Measurements from ENCODE around the gene ZSWIM4.
"Not testable (repeated sequence)": the region's sequence is repeated elsewhere in the genome, so short reads cannot be mapped to it uniquely, and the experiment has no call there.

The ZSWIM4 gene

DNA sequence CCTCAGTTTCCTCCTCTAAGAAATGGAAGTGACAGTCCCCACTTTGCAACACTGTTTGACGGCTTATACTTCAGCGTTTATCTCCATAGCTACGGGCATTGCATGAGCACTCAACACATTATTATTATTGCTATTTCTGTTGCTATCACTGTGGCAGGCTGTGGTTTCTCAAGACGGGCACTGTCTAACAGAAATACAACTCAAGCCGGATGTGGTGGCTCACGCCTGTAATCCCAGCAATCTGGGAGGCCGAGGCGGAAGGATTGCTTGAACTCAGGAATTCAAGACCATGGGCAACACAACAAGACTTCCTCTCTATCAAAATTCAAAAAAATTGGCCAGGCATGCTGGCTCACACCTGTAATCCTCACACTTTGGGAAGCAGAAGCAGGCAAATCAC lies 4.9 kb upstream of the ZSWIM4 start:
- H3K36me3 ChIP-seq: no peaks in the 10 kb centered on the region
- H3K4me1 ChIP-seq (ENCODE audit: control insufficient read depth in 1 of 2, insufficient read depth in 1 of 2, low read depth in 1 of 2, low read length in 1 of 2): peaks cover 40 to 44% of the 10 kb centered on the region in 2 experiments
- H3K27me3 ChIP-seq: no peaks in the 10 kb centered on the region
- peak overlapping the region; percentile 67 for H3K27ac ChIP-seq
- H3K9me3 ChIP-seq: no peaks in the 10 kb centered on the region
- TF ChIP-seq CTCF (IDR thresholded peaks at IDR 0.05): no peak
- no peak overlapping the region for H3K4me3 ChIP-seq (ENCODE audit: low read depth in 1 of 2, low read length in 1 of 2)

- peaks cover 39 to 43% of the 10 kb centered on the region in 2 experiments for H3K4me1 ChIP-seq (ENCODE audit: control insufficient read depth in 1 of 2, insufficient read depth in 1 of 2, low read depth in 1 of 2, low read length in 1 of 2)
- not testable (repeated sequence) for H3K36me3 ChIP-seq; H3K9me3 ChIP-seq; H3K27me3 ChIP-seq; H3K4me3 ChIP-seq (ENCODE audit: low read depth in 1 of 2, low read length in 1 of 2); H3K27ac ChIP-seq
Observed at GRCh38 chr19:13793317-13793716, 1.9 kb upstream of the ZSWIM4 start.

GRCh38 chr19:13794398-13794756 lies 866 bp upstream of the ZSWIM4 start:
- no peaks in the 10 kb centered on the region for H3K27me3 ChIP-seq
- peaks cover 29 to 33% of the 10 kb centered on the region in 2 experiments for H3K4me1 ChIP-seq (ENCODE audit: control insufficient read depth in 1 of 2, insufficient read depth in 1 of 2, low read depth in 1 of 2, low read length in 1 of 2)
- H3K27ac ChIP-seq: peak overlapping the region; percentile 78
- peak overlapping the region; percentile 71 to 83 for H3K4me3 ChIP-seq (ENCODE audit: low read depth in 1 of 2, low read length in 1 of 2)
- H3K36me3 ChIP-seq: no peaks in the 10 kb centered on the region
- no peak for TF ChIP-seq CTCF (IDR thresholded peaks at IDR 0.05)
- no peaks in the 10 kb centered on the region for H3K9me3 ChIP-seq

GRCh38 chr19:13795595-13796300 lies 505 bp downstream of the ZSWIM4 start:
- no peaks in the 10 kb centered on the region for H3K27me3 ChIP-seq
- no peaks in the 10 kb centered on the region for H3K36me3 ChIP-seq
- H3K9me3 ChIP-seq: no peaks in the 10 kb centered on the region
- TF ChIP-seq CTCF (IDR thresholded peaks at IDR 0.05): no peak
- H3K4me3 ChIP-seq (ENCODE audit: low read depth in 1 of 2, low read length in 1 of 2): peak overlapping the region; percentile 71 to 83
- peaks cover 18 to 20% of the 10 kb centered on the region in 2 experiments for H3K4me1 ChIP-seq (ENCODE audit: control insufficient read depth in 1 of 2, insufficient read depth in 1 of 2, low read depth in 1 of 2, low read length in 1 of 2)
- H3K27ac ChIP-seq: peak overlapping the region; percentile 78

DNA sequence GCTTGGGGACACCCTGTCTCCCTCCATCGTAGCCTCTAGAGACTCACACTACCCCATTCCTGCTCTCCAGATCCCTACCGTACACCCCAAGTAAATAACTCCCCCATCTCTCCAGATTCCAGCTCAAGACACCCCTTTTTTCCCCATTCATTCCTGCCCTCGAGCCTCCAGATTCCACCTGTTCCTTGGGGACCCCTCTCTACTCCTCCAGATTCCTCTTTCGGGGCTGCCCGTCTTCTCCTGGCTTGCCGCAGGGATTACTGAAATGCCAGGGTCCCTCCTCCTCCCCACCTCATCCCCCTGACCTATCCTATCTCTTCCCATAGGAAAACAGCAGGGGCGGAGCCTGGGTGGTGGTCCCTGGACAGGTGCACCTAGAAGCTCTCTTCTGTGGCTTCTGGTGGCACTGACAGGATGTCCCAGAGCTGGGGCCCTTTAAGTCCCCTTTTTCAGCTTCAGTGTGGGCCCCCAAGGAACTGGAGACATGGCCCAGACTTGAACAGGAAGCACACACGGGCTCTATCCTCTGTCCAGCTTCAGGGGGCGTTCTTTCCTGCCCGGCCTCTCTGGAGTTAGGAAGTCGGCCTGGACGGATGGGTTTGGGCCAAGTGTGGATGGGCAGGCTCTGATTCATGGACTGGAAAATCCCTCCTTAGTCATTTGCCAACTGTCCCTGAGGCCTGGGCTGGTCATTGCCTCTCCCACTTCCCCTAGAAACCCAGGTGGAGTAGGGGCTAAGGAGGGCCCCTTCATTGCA lies 1.2 kb downstream of the ZSWIM4 start:
- no peaks in the 10 kb centered on the region for H3K36me3 ChIP-seq
- H3K27me3 ChIP-seq: no peaks in the 10 kb centered on the region
- H3K4me1 ChIP-seq (ENCODE audit: control insufficient read depth in 1 of 2, insufficient read depth in 1 of 2, low read depth in 1 of 2, low read length in 1 of 2): peaks cover 18 to 20% of the 10 kb centered on the region in 2 experiments
- H3K4me3 ChIP-seq (ENCODE audit: low read depth in 1 of 2, low read length in 1 of 2): peak overlapping the region; percentile 71 to 83
- no peak for TF ChIP-seq CTCF (IDR thresholded peaks at IDR 0.05)
- peak overlapping the region; percentile 36 for H3K27ac ChIP-seq
- H3K9me3 ChIP-seq: no peaks in the 10 kb centered on the region

- no peaks in the 10 kb centered on the region for H3K27me3 ChIP-seq
- no peak for TF ChIP-seq CTCF (IDR thresholded peaks at IDR 0.05)
- no peak overlapping the region for H3K4me3 ChIP-seq (ENCODE audit: low read depth in 1 of 2, low read length in 1 of 2)
- H3K27ac ChIP-seq: peak overlapping the region; percentile 36
- H3K4me1 ChIP-seq (ENCODE audit: control insufficient read depth in 1 of 2, insufficient read depth in 1 of 2, low read depth in 1 of 2, low read length in 1 of 2): peaks cover 18 to 20% of the 10 kb centered on the region in 2 experiments
- H3K9me3 ChIP-seq: no peaks in the 10 kb centered on the region
- H3K36me3 ChIP-seq: no peaks in the 10 kb centered on the region
Observed at GRCh38 chr19:13797058-13797440, 1.8 kb downstream of the ZSWIM4 start.
